HepG2 (cell line): ENCODE results near the gene RNASE8. TPM values are rescaled to one million over a fixed set of nuclear protein-coding genes. Genes with fewer than 3 reads are reported as not detected.
A peak's percentile ranks its signal among the peaks of the same experiment; 100 is the strongest.

Source experiments
- AKAP8 ChIP-seq: sonication (generic); formaldehyde crosslinking; IDR thresholded peaks from 2 replicates; pipeline ENCODE4 v1.5.1; 2020; ENCODE audit warnings: mild to moderate bottlenecking, missing genetic modification reagents
- ASH2L ChIP-seq: fragments of 300-600, 200-600 bp; sonication (generic); IDR thresholded peaks from 2 replicates; pipeline ENCODE4 v1.7.0; 2017; ENCODE audit warnings: low read depth, mild to moderate bottlenecking, moderate library complexity, mixed read lengths, low read length; ENCODE audit not compliant: insufficient read length
- HNRNPL ChIP-seq: fragments of 200-400 bp; formaldehyde crosslinking; IDR thresholded peaks from 2 replicates; pipeline ENCODE4 v1.6.1; 2017; ENCODE audit warnings: mild to moderate bottlenecking, low read depth, low read length
- NFE2L2 ChIP-seq: fragments of 150-350 bp; IDR thresholded peaks from 2 replicates; pipeline ENCODE4 v1.6.1; 2014; ENCODE audit warnings: low read length
- PHF21A ChIP-seq: sonication (generic); formaldehyde crosslinking; IDR thresholded peaks from 2 replicates; pipeline ENCODE4 v1.5.0; 2020; ENCODE audit warnings: mild to moderate bottlenecking, missing genetic modification reagents
- ZC3H4 ChIP-seq: sonication (generic); formaldehyde crosslinking; IDR thresholded peaks from 2 replicates; pipeline ENCODE4 v1.4.0; 2020; ENCODE audit warnings: missing genetic modification reagents, borderline replicate concordance
- ZNF281 ChIP-seq: sonication (generic); formaldehyde crosslinking; IDR thresholded peaks from 2 replicates; pipeline ENCODE4 v1.4.0; 2020; ENCODE audit warnings: missing genetic modification reagents, borderline replicate concordance
- ZNF367 ChIP-seq: sonication (generic); formaldehyde crosslinking; IDR thresholded peaks from 2 replicates; pipeline ENCODE4 v1.4.0; 2020; ENCODE audit warnings: missing genetic modification reagents, borderline replicate concordance
- ZNF570 ChIP-seq: sonication (generic); formaldehyde crosslinking; IDR thresholded peaks from 2 replicates; pipeline ENCODE4 v1.4.0; 2020; ENCODE audit warnings: mild to moderate bottlenecking, missing genetic modification reagents, borderline replicate concordance
- ZNF766 ChIP-seq: sonication (generic); formaldehyde crosslinking; IDR thresholded peaks from 2 replicates; pipeline ENCODE4 v1.5.0; 2020; ENCODE audit warnings: missing genetic modification reagents, borderline replicate concordance
- polyA plus RNA-seq, 8 experiments: library from polyadenylated mRNA; depleted of rRNA in 3 of 8; stranded (reverse) in 7 of 8; unstranded in 1 of 8; fragments of >200 nt; fragmentation: Illumina TruSeq in 4 of 8; extraction: Trizol in 4 of 8; gene quantifications; 2 replicates each; pipeline versions ENCODE4 v1.2.1 to v1.2.3, GENCODE V29; 2011 to 2016; ENCODE audit warnings: low read depth in 4 of 8, missing spikeins in 1 of 8, mixed read lengths in 1 of 8; ENCODE audit not compliant: insufficient read depth in 1 of 8
- total RNA-seq, 5 experiments: library from RNA; depleted of rRNA; stranded (reverse); fragments of >200 nt; fragmentation: Illumina TruSeq; extraction: Trizol; gene quantifications; 2 replicates each; pipeline ENCODE4 v1.2.3, GENCODE V29; 2016; ENCODE audit warnings: low read depth in 1 of 5
- TF ChIP-seq, protein P1 (sequence below): sonication (generic); formaldehyde crosslinking; IDR thresholded peaks from 2 replicates; pipeline ENCODE4 v1.8.0; 2022; ENCODE audit warnings: mild to moderate bottlenecking, missing genetic modification reagents, moderate library complexity
- TF ChIP-seq, protein P2 (sequence below): sonication (generic); formaldehyde crosslinking; IDR thresholded peaks from 2 replicates; pipeline ENCODE4 v1.4.0; 2020; ENCODE audit warnings: missing genetic modification reagents, borderline replicate concordance
- TF ChIP-seq, protein P3 (sequence below): sonication (generic); formaldehyde crosslinking; IDR thresholded peaks from 2 replicates; pipeline ENCODE4 v1.4.0; 2020; ENCODE audit warnings: mild to moderate bottlenecking, missing genetic modification reagents
- TF ChIP-seq, protein P4 (sequence below): sonication (generic); formaldehyde crosslinking; IDR thresholded peaks from 2 replicates; pipeline ENCODE4 v1.4.0; 2020; ENCODE audit warnings: missing genetic modification reagents

Gene RNASE8
- total and polyA plus RNA-seq, 2 of the 13 experiments (the other 11 are each of a cell fraction or from before 2014, with no cell fraction given) = not detected

- TF ChIP-seq, protein P1, sequence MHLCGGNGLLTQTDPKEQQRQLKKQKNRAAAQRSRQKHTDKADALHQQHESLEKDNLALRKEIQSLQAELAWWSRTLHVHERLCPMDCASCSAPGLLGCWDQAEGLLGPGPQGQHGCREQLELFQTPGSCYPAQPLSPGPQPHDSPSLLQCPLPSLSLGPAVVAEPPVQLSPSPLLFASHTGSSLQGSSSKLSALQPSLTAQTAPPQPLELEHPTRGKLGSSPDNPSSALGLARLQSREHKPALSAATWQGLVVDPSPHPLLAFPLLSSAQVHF (CRISPR knock-in tag) = no peak; the same call in 1 of the 2 replicates
- TF ChIP-seq NFE2L2 (0 out of 2 replicates have a peak, but pooled peaks have one; percentile 4), ZNF570 (CRISPR knock-in tag) (no peak), PHF21A (CRISPR knock-in tag) (peak; percentile 38; the same call in 1 of the 2 replicates), ZNF281 (peak; percentile 76), AKAP8 (no peak), ASH2L (peak; percentile 49), HNRNPL (no peak), ZNF766 (0 out of 2 replicates have a peak, but pooled peaks have one; percentile 41), ZNF367 (CRISPR knock-in tag) (no peak), ZC3H4 (CRISPR knock-in tag) (no peak; the same call in 1 of the 2 replicates)
- TF ChIP-seq, protein P2, sequence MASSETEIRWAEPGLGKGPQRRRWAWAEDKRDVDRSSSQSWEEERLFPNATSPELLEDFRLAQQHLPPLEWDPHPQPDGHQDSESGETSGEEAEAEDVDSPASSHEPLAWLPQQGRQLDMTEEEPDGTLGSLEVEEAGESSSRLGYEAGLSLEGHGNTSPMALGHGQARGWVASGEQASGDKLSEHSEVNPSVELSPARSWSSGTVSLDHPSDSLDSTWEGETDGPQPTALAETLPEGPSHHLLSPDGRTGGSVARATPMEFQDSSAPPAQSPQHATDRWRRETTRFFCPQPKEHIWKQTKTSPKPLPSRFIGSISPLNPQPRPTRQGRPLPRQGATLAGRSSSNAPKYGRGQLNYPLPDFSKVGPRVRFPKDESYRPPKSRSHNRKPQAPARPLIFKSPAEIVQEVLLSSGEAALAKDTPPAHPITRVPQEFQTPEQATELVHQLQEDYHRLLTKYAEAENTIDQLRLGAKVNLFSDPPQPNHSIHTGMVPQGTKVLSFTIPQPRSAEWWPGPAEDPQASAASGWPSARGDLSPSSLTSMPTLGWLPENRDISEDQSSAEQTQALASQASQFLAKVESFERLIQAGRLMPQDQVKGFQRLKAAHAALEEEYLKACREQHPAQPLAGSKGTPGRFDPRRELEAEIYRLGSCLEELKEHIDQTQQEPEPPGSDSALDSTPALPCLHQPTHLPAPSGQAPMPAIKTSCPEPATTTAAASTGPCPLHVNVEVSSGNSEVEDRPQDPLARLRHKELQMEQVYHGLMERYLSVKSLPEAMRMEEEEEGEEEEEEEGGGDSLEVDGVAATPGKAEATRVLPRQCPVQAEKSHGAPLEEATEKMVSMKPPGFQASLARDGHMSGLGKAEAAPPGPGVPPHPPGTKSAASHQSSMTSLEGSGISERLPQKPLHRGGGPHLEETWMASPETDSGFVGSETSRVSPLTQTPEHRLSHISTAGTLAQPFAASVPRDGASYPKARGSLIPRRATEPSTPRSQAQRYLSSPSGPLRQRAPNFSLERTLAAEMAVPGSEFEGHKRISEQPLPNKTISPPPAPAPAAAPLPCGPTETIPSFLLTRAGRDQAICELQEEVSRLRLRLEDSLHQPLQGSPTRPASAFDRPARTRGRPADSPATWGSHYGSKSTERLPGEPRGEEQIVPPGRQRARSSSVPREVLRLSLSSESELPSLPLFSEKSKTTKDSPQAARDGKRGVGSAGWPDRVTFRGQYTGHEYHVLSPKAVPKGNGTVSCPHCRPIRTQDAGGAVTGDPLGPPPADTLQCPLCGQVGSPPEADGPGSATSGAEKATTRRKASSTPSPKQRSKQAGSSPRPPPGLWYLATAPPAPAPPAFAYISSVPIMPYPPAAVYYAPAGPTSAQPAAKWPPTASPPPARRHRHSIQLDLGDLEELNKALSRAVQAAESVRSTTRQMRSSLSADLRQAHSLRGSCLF (CRISPR knock-in tag) = 0 out of 2 replicates have a peak, but pooled peaks have one; percentile 20
- TF ChIP-seq, protein P3, sequence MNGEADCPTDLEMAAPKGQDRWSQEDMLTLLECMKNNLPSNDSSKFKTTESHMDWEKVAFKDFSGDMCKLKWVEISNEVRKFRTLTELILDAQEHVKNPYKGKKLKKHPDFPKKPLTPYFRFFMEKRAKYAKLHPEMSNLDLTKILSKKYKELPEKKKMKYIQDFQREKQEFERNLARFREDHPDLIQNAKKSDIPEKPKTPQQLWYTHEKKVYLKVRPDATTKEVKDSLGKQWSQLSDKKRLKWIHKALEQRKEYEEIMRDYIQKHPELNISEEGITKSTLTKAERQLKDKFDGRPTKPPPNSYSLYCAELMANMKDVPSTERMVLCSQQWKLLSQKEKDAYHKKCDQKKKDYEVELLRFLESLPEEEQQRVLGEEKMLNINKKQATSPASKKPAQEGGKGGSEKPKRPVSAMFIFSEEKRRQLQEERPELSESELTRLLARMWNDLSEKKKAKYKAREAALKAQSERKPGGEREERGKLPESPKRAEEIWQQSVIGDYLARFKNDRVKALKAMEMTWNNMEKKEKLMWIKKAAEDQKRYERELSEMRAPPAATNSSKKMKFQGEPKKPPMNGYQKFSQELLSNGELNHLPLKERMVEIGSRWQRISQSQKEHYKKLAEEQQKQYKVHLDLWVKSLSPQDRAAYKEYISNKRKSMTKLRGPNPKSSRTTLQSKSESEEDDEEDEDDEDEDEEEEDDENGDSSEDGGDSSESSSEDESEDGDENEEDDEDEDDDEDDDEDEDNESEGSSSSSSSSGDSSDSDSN = no peak
- TF ChIP-seq, protein P4, sequence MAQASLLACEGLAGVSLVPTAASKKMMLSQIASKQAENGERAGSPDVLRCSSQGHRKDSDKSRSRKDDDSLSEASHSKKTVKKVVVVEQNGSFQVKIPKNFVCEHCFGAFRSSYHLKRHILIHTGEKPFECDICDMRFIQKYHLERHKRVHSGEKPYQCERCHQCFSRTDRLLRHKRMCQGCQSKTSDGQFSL = peak; percentile 71; the same call in 1 of the 2 replicates
Observed at GRCh38 chr14:21070610-21071224, 13.1 kb downstream of the RNASE8 start (continued).
